Measurements from ENCODE around the gene RBBP5. TPM values are rescaled to one million over a fixed set of nuclear protein-coding genes. Genes with fewer than 3 reads are reported as not detected.

RBBP5 gene
- total RNA-seq, 1 experiment from 2014 or later = 23.8 TPM

GRCh38 chr1:205122489-205122882 is 708 bp upstream of the RBBP5 start (continued):
- TF ChIP-seq ZNF425 (CRISPR knock-in tag; conservative IDR thresholded peaks at IDR 0.05) (no peak), SMAD3 (CRISPR knock-in tag; IDR thresholded peaks at IDR 0.05; ENCODE audit: borderline replicate concordance) (no peak), CREB1 (CRISPR knock-in tag; IDR thresholded peaks at IDR 0.05) (no peak), ZNF423 (CRISPR knock-in tag; IDR thresholded peaks at IDR 0.05) (no peak), NR3C1 (CRISPR knock-in tag; conservative IDR thresholded peaks at IDR 0.05; ENCODE audit: low read depth) (no peak), MLX (CRISPR knock-in tag; IDR thresholded peaks at IDR 0.05) (no peak), ZNF121 (CRISPR knock-in tag; IDR thresholded peaks at IDR 0.05) (no peak)

GRCh38 chr1:205118752-205119151 is 3.0 kb downstream of the RBBP5 start:
- Mint-ChIP-seq H3K27ac (no peak overlapping the region), H3K4me3 (no peak overlapping the region), H3K27me3 (ENCODE audit: low read depth) (no peaks in the 10 kb centered on the region; the same call in 1 of the 2 replicates), H3K9me3 (no peaks in the 10 kb centered on the region), H3K4me1 (peaks cover 18% of the 10 kb centered on the region), H3K36me3 (peaks cover 10% of the 10 kb centered on the region)
- ATAC-seq (no peak), DNase-seq (ENCODE audit: low spot score) (no peak)
- ChIA-PET POLR2A (no interaction called here), CTCF (no interaction called here)
- TF ChIP-seq GTF2I (CRISPR knock-in tag; conservative IDR thresholded peaks at IDR 0.05) (no peak), EMX1 (CRISPR knock-in tag; IDR thresholded peaks at IDR 0.05) (no peak), ZNF263 (CRISPR knock-in tag; IDR thresholded peaks at IDR 0.05; ENCODE audit: low read depth) (no peak), AR (CRISPR knock-in tag; IDR thresholded peaks at IDR 0.05) (no peak), TEAD1 (CRISPR knock-in tag; IDR thresholded peaks at IDR 0.05) (no peak), TEAD4 (CRISPR knock-in tag; IDR thresholded peaks at IDR 0.05) (no peak), CTCF (IDR thresholded peaks at IDR 0.05) (no peak), NFE2L1 (CRISPR knock-in tag; IDR thresholded peaks at IDR 0.05) (no peak), CDX4 (CRISPR knock-in tag; IDR thresholded peaks at IDR 0.05; ENCODE audit: borderline replicate concordance) (no peak), ZNF425 (CRISPR knock-in tag; conservative IDR thresholded peaks at IDR 0.05) (no peak), STAT6 (CRISPR knock-in tag; conservative IDR thresholded peaks at IDR 0.05; ENCODE audit: low read depth) (no peak), FOXK1 (CRISPR knock-in tag; IDR thresholded peaks at IDR 0.05) (no peak), ZBTB21 (CRISPR knock-in tag; IDR thresholded peaks at IDR 0.05; ENCODE audit: borderline replicate concordance) (no peak), ZNF317 (CRISPR knock-in tag; IDR thresholded peaks at IDR 0.05; ENCODE audit: borderline replicate concordance, low read depth) (no peak), E2F1 (CRISPR knock-in tag; IDR thresholded peaks at IDR 0.05) (no peak), ZNF121 (CRISPR knock-in tag; IDR thresholded peaks at IDR 0.05) (no peak)
